HCT116 (cell line): ENCODE data around the gene C1orf21. TPM values are rescaled to one million over a fixed set of nuclear protein-coding genes. Genes with fewer than 3 reads are reported as not detected.

Experiments
- ATAC-seq: fragments of 200-7000 bp; cut with Tn5 transposase; 2 replicates; pipeline ENCODE4 v1.9.1; 2020; ENCODE audit warnings: mild to moderate bottlenecking, moderate library complexity
- BruUV-seq: library from RNA; stranded (reverse); fragments of 400-500 nt; replicated peaks from 2 replicates; lab custom pipeline; 2021; lab: Mats Ljungman, UMichigan
- CTCF ChIA-PET: fragments of 300-600 bp; sonication (Branson Sonifier 250); formaldehyde crosslinking; loops from one replicate; lab custom pipeline; 2021; ENCODE audit warnings: antibody characterized with exemption; lab: Charles Lee
- POLR2A ChIA-PET: fragments of 300-600, 350-600 bp; sonication (Branson Sonifier 250); formaldehyde crosslinking; loops from one replicate; lab custom pipeline; 2021; ENCODE audit warnings: antibody characterized with exemption; lab: Charles Lee
- RAD21 ChIA-PET, 2 experiments: fragments of 300-600 bp; sonication (Branson Sonifier 250); formaldehyde crosslinking; loops; one replicate each; lab custom pipeline; 2023; ENCODE audit warnings: low total read pairs in 2 of 2; ENCODE audit not compliant: uncharacterized antibody in 2 of 2, unreplicated experiment in 2 of 2, low non-redundant PET in 1 of 2; lab: Charles Lee
- DNase-seq: peaks from one replicate; pipeline ENCODE4 v3.0.0-alpha.2; 2010; ENCODE audit warnings: low read depth, low spot score
- H2AFZ ChIP-seq: fragments of 200-600 bp; shearing (Covaris generic), sonication (generic); 2 replicates; pipeline ENCODE4 v1.6.1; 2017; ENCODE audit warnings: low read depth, mixed run types, mixed read lengths, antibody characterized with exemption, low read length; ENCODE audit not compliant: poor library complexity, severe bottlenecking
- H3K27ac ChIP-seq: 2 replicates; pipeline ENCODE4 v1.5.1; 2012; ENCODE audit warnings: low read depth, low read length
- H3K27me3 ChIP-seq: fragments of 200-600 bp; sonication (generic); 2 replicates; pipeline ENCODE4 v1.6.1; 2016; ENCODE audit warnings: mixed run types, low read length, mixed read lengths; ENCODE audit not compliant: insufficient read depth
- H3K36me3 ChIP-seq, 2 experiments: fragments of 200-500 bp in 1 of 2; fragments of 200-600 bp in 1 of 2; sonication (Bioruptor generic) in 1 of 2; sonication (generic) in 1 of 2; 2 replicates each; pipeline versions ENCODE4 v1.5.1 to v1.6.1; 2014 to 2016; ENCODE audit warnings: low read length in 2 of 2, inconsistent platforms in 1 of 2, mixed read lengths in 1 of 2, mixed run types in 1 of 2; ENCODE audit not compliant: insufficient read depth in 2 of 2, control insufficient read depth in 1 of 2
- H3K4me1 ChIP-seq, 2 experiments: fragments of 200-600 bp in 1 of 2; sonication (generic) in 1 of 2; 2 replicates each; pipeline versions ENCODE4 v1.5.1 to v1.6.1; 2012 to 2017; ENCODE audit warnings: low read length in 2 of 2, inconsistent platforms in 1 of 2, mild to moderate bottlenecking in 1 of 2, mixed read lengths in 1 of 2, mixed run types in 1 of 2, moderate library complexity in 1 of 2; ENCODE audit not compliant: insufficient read depth in 2 of 2, control insufficient read depth in 1 of 2
- H3K4me2 ChIP-seq: fragments of 200-600 bp; sonication (generic); 2 replicates; pipeline ENCODE4 v1.6.1; 2017; ENCODE audit warnings: mixed run types, low read length, mixed read lengths
- H3K4me3 ChIP-seq, 2 experiments: fragments of 200-600 bp in 1 of 2; sonication (generic) in 1 of 2; replicated peaks in 1 of 2; 2 replicates each; pipeline ENCODE4 v1.5.1; 2011 to 2016; ENCODE audit warnings: low read length in 2 of 2, control low read depth in 1 of 2, low read depth in 1 of 2, mild to moderate bottlenecking in 1 of 2, mixed read lengths in 1 of 2, mixed run types in 1 of 2
- H3K79me2 ChIP-seq: fragments of 200-600 bp; sonication (generic); 2 replicates; pipeline ENCODE4 v1.6.1; 2017; ENCODE audit warnings: mild to moderate bottlenecking, mixed run types, low read length, moderate library complexity, mixed read lengths; ENCODE audit not compliant: insufficient read depth
- H3K9ac ChIP-seq: fragments of 200-600 bp; sonication (generic); 2 replicates; pipeline ENCODE4 v1.6.1; 2016; ENCODE audit warnings: low read length, mixed read lengths
- H3K9me2 ChIP-seq: fragments of 200-600 bp; sonication (generic), shearing (Covaris generic); 2 replicates; pipeline ENCODE4 v1.6.1; 2017; ENCODE audit warnings: mixed run types, mild to moderate bottlenecking, moderate library complexity; ENCODE audit not compliant: insufficient read depth
- H3K9me3 ChIP-seq, 2 experiments: fragments of 200-500 bp in 1 of 2; fragments of 200-600 bp in 1 of 2; sonication (Bioruptor generic) in 1 of 2; sonication (generic) in 1 of 2; 2 replicates each; pipeline ENCODE4 v1.6.1; 2014 to 2017; ENCODE audit warnings: low read length in 2 of 2, mixed read lengths in 2 of 2, inconsistent platforms in 1 of 2, low read depth in 1 of 2, mild to moderate bottlenecking in 1 of 2, mixed run types in 1 of 2, moderate library complexity in 1 of 2; ENCODE audit not compliant: control insufficient read depth in 1 of 2, insufficient read depth in 1 of 2
- H4K20me1 ChIP-seq: fragments of 200-600 bp; sonication (generic), shearing (Covaris generic); 2 replicates; pipeline ENCODE4 v1.6.1; 2017; ENCODE audit warnings: mixed run types, mild to moderate bottlenecking, moderate library complexity; ENCODE audit not compliant: insufficient read depth
- CBX3 ChIP-seq: IDR thresholded peaks from 2 replicates; pipeline ENCODE4 v1.6.1; 2012; ENCODE audit warnings: low read depth
- CEBPB ChIP-seq: IDR thresholded peaks from 2 replicates; pipeline ENCODE4 v1.6.1; 2012; ENCODE audit warnings: low read depth
- EGR1 ChIP-seq: IDR thresholded peaks from 2 replicates; pipeline ENCODE4 v1.6.1; 2012; ENCODE audit warnings: low read depth
- ELF1 ChIP-seq: IDR thresholded peaks from 2 replicates; pipeline ENCODE4 v1.6.1; 2012; ENCODE audit warnings: low read depth, borderline replicate concordance
- EZH2 ChIP-seq: fragments of 200-600 bp; sonication (generic); IDR thresholded peaks from 2 replicates; pipeline ENCODE4 v1.6.1; 2017; ENCODE audit warnings: antibody characterized with exemption, mixed run types
- EZH2phosphoT487 ChIP-seq: fragments of 200-600 bp; IDR thresholded peaks from 2 replicates; pipeline ENCODE4 v1.6.1; 2018; ENCODE audit warnings: antibody characterized with exemption, borderline replicate concordance
- JUND ChIP-seq: IDR thresholded peaks from 2 replicates; pipeline ENCODE4 v1.6.1; 2012
- POLR2A ChIP-seq: IDR thresholded peaks from 2 replicates; pipeline ENCODE4 v1.7.0; 2011; ENCODE audit warnings: borderline replicate concordance; ENCODE audit not compliant: insufficient read depth, insufficient read length; ENCODE audit errors: extremely low read depth
- POLR2AphosphoS5 ChIP-seq: IDR thresholded peaks from 2 replicates; pipeline ENCODE4 v1.6.1; 2011; ENCODE audit warnings: mild to moderate bottlenecking, low read depth, low read length, moderate library complexity
- RAD21 ChIP-seq: IDR thresholded peaks from 2 replicates; pipeline ENCODE4 v1.6.1; 2012; ENCODE audit warnings: low read depth, mild to moderate bottlenecking
- SIN3A ChIP-seq: IDR thresholded peaks from 2 replicates; pipeline ENCODE4 v1.6.1; 2012; ENCODE audit warnings: low read depth
- SP1 ChIP-seq: IDR thresholded peaks from 2 replicates; pipeline ENCODE4 v1.6.1; 2012; ENCODE audit warnings: low read depth
- TCF7L2 ChIP-seq: IDR thresholded peaks from 2 replicates; pipeline ENCODE4 v1.7.0; 2011; ENCODE audit warnings: borderline replicate concordance, inconsistent platforms; ENCODE audit not compliant: insufficient read depth, insufficient read length; ENCODE audit errors: extremely low read depth
- ZFX ChIP-seq: fragments of 450-650 bp; IDR thresholded peaks from 2 replicates; pipeline ENCODE4 v1.6.1; 2017
- ZNF274 ChIP-seq: fragments of 200-500 bp; sonication (Bioruptor generic); IDR thresholded peaks from 2 replicates; pipeline ENCODE4 v1.6.1; 2014; ENCODE audit warnings: mild to moderate bottlenecking, low read depth, low read length, inconsistent platforms
- intact Hi-C: fragments of 100-400 bp; cut with micrococcal nuclease; formaldehyde crosslinking; loops from 2 replicates; pipeline ENCODE4 v1.10.0; 2022
- total RNA-seq: library from RNA; stranded (reverse); gene quantifications from one replicate; pipeline ENCODE4 v1.2.1, GENCODE V29; 2021; ENCODE audit not compliant: unreplicated experiment
- TF ChIP-seq, protein P1 (sequence below): IDR thresholded peaks from 2 replicates; pipeline ENCODE4 v1.6.1; 2011; ENCODE audit warnings: mild to moderate bottlenecking, low read length, moderate library complexity; ENCODE audit not compliant: insufficient replicate concordance; ENCODE audit errors: extremely low read depth
- TF ChIP-seq, protein P2 (sequence below): IDR thresholded peaks from 2 replicates; pipeline ENCODE4 v1.6.1; 2012
- TF ChIP-seq, protein P3 (sequence below): IDR thresholded peaks from 2 replicates; pipeline ENCODE4 v1.6.1; 2012; ENCODE audit warnings: low read depth

Gene C1orf21
- total RNA-seq, 1 experiment from 2014 or later: 8.9 TPM

DNA sequence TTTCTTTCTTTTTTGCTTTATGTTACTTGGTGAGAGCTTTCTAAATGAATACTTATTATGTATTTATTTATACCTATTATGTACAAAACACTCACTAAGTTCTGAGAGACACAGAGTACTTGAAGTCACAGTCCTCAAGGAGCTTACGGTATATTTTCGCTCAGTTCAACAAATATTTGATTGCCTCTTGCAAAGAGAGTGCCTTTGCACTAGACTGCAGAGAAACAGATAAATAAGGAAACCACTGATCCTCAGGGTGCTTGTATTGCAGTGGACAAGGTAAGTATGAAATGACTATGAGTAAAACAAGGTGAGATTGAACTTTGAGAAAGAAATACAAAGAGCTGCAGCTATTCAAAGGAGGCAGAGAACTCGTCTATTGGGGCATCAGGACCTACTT lies 123.3 kb downstream of the C1orf21 start:
- Histone ChIP-seq H3K4me1 (peaks cover 0 to 12% of the 10 kb centered on the region in 2 experiments; a peak in 2 of 4 replicates), H2AFZ (no peak overlapping the region), H3K9ac (no peak overlapping the region), H3K79me2 (no peaks in the 10 kb centered on the region), H4K20me1 (no peaks in the 10 kb centered on the region), H3K4me2 (no peak overlapping the region), H3K9me3 (no peaks in the 10 kb centered on the region), H3K4me3 (no peak overlapping the region), H3K36me3 (no peaks in the 10 kb centered on the region), H3K27ac (no peak overlapping the region), H3K27me3 (no peaks in the 10 kb centered on the region), H3K9me2 (no peaks in the 10 kb centered on the region)
- ATAC-seq: no peak
- ChIA-PET POLR2A (no interaction called here), RAD21 (no interaction called here), CTCF (no interaction called here)
- intact Hi-C loops: loop anchor here (10.0 kb wide), 1 partner anchor 65 kb away; no protein-coding TSS in a partner anchor
- DNase-seq: no peak
- TF ChIP-seq ELF1: no peak
- TF ChIP-seq ZFX: no peak
- TF ChIP-seq SP1: no peak
- no peak for TF ChIP-seq POLR2A
- TF ChIP-seq, protein P1, sequence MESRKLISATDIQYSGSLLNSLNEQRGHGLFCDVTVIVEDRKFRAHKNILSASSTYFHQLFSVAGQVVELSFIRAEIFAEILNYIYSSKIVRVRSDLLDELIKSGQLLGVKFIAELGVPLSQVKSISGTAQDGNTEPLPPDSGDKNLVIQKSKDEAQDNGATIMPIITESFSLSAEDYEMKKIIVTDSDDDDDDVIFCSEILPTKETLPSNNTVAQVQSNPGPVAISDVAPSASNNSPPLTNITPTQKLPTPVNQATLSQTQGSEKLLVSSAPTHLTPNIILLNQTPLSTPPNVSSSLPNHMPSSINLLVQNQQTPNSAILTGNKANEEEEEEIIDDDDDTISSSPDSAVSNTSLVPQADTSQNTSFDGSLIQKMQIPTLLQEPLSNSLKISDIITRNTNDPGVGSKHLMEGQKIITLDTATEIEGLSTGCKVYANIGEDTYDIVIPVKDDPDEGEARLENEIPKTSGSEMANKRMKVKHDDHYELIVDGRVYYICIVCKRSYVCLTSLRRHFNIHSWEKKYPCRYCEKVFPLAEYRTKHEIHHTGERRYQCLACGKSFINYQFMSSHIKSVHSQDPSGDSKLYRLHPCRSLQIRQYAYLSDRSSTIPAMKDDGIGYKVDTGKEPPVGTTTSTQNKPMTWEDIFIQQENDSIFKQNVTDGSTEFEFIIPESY: no peak
- no peak for TF ChIP-seq EGR1
- no peak for TF ChIP-seq CEBPB
- TF ChIP-seq SIN3A: no peak
- TF ChIP-seq EZH2: no peak
- BruUV-seq: no TSS peak

DNA sequence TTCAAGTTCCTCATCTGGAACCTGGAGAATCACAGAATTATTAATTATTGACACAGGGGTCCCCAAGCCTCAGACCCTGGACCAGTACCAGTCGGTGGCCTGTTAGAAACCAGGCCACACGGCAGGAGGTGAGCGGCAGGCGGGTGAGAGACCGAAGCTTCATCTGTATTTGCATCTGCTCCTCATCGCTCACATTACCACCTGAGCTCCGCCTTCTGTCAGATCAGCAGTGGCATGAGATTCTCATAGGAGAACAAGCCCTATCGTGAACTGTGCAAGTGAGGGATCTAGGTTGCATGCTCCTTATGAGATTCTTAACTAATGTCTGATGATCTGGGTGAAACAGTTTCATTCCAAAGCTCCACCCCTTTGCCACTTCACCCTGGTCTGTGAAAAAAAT lies 125.9 kb downstream of the C1orf21 start:
- DNase-seq: no peak
- H3K36me3 ChIP-seq: no peaks in the 10 kb centered on the region
- RAD21 ChIA-PET: no interaction called here
- no peaks in the 10 kb centered on the region for H3K9me3 ChIP-seq
- CTCF ChIA-PET: no interaction called here
- no peaks in the 10 kb centered on the region for H3K9me2 ChIP-seq
- intact Hi-C loops: loop anchor here (10.0 kb wide), 1 partner anchor 62 kb away; no protein-coding TSS in a partner anchor
- H2AFZ ChIP-seq: no peak overlapping the region
- POLR2A ChIA-PET: no interaction called here
- no peak for ATAC-seq
- peaks cover 0 to 12% of the 10 kb centered on the region in 2 experiments; a peak in 2 of 4 replicates for H3K4me1 ChIP-seq
- H3K4me2 ChIP-seq: no peak overlapping the region
- no peak overlapping the region for H3K9ac ChIP-seq
- no peaks in the 10 kb centered on the region for H3K27me3 ChIP-seq
- no TSS peak for BruUV-seq
- no peak overlapping the region for H3K4me3 ChIP-seq
- H3K27ac ChIP-seq: no peak overlapping the region
- no peaks in the 10 kb centered on the region for H4K20me1 ChIP-seq
- no peaks in the 10 kb centered on the region for H3K79me2 ChIP-seq
- TF ChIP-seq, protein P2, sequence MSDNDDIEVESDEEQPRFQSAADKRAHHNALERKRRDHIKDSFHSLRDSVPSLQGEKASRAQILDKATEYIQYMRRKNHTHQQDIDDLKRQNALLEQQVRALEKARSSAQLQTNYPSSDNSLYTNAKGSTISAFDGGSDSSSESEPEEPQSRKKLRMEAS: no peak
- no peak for TF ChIP-seq ZNF274
- TF ChIP-seq CEBPB: no peak
- no peak for TF ChIP-seq CBX3
- TF ChIP-seq RAD21: no peak
- TF ChIP-seq ELF1: no peak
- TF ChIP-seq, protein P3, sequence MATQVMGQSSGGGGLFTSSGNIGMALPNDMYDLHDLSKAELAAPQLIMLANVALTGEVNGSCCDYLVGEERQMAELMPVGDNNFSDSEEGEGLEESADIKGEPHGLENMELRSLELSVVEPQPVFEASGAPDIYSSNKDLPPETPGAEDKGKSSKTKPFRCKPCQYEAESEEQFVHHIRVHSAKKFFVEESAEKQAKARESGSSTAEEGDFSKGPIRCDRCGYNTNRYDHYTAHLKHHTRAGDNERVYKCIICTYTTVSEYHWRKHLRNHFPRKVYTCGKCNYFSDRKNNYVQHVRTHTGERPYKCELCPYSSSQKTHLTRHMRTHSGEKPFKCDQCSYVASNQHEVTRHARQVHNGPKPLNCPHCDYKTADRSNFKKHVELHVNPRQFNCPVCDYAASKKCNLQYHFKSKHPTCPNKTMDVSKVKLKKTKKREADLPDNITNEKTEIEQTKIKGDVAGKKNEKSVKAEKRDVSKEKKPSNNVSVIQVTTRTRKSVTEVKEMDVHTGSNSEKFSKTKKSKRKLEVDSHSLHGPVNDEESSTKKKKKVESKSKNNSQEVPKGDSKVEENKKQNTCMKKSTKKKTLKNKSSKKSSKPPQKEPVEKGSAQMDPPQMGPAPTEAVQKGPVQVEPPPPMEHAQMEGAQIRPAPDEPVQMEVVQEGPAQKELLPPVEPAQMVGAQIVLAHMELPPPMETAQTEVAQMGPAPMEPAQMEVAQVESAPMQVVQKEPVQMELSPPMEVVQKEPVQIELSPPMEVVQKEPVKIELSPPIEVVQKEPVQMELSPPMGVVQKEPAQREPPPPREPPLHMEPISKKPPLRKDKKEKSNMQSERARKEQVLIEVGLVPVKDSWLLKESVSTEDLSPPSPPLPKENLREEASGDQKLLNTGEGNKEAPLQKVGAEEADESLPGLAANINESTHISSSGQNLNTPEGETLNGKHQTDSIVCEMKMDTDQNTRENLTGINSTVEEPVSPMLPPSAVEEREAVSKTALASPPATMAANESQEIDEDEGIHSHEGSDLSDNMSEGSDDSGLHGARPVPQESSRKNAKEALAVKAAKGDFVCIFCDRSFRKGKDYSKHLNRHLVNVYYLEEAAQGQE: no peak
- no peak for TF ChIP-seq TCF7L2
- no peak for TF ChIP-seq JUND
- no peak for TF ChIP-seq EZH2phosphoT487
- no peak for TF ChIP-seq POLR2AphosphoS5
